Epithelial cell of esophagus (primary cell): Measurements from ENCODE around the gene RNASE7.

ENCODE experiments used
- DNase-seq: peaks from one replicate; pipeline ENCODE4 v3.0.0; 2010; ENCODE audit warnings: low read depth
- H3K4me3 ChIP-seq: 2 replicates; pipeline ENCODE4 v1.5.1; 2011; ENCODE audit warnings: mild to moderate bottlenecking, low read length, control low read depth
- TF ChIP-seq, protein P1 (sequence below): IDR thresholded peaks from 2 replicates; pipeline ENCODE4 v1.5.1; 2011; ENCODE audit warnings: low read depth, mild to moderate bottlenecking, low read length, control low read depth, inconsistent platforms; ENCODE audit not compliant: insufficient read depth; ENCODE audit errors: missing control alignments

The RNASE7 gene

DNA sequence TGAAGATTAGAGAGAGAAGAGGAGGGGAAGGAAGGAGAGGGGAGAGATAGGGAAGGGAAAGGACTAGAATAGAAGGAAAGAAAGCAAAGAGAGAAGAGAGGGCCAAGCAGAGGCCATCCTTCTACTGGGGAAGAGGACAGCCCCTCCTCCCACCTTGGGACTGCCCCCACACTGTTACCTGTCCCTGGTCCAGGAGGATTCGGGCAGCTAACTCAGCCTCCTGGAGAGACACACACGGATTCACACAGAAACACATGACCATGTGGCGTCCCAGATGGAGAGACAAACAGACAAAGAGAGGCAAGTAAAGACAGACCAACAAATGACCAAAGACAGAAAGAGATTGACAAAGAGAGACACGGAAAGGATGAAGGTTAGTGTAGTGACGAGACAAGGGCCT, 19.5 kb upstream of the RNASE7 start:
- TF ChIP-seq, protein P1, sequence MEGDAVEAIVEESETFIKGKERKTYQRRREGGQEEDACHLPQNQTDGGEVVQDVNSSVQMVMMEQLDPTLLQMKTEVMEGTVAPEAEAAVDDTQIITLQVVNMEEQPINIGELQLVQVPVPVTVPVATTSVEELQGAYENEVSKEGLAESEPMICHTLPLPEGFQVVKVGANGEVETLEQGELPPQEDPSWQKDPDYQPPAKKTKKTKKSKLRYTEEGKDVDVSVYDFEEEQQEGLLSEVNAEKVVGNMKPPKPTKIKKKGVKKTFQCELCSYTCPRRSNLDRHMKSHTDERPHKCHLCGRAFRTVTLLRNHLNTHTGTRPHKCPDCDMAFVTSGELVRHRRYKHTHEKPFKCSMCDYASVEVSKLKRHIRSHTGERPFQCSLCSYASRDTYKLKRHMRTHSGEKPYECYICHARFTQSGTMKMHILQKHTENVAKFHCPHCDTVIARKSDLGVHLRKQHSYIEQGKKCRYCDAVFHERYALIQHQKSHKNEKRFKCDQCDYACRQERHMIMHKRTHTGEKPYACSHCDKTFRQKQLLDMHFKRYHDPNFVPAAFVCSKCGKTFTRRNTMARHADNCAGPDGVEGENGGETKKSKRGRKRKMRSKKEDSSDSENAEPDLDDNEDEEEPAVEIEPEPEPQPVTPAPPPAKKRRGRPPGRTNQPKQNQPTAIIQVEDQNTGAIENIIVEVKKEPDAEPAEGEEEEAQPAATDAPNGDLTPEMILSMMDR = no peak
- H3K4me3 ChIP-seq = no peak overlapping the region
- no peak for DNase-seq

DNA sequence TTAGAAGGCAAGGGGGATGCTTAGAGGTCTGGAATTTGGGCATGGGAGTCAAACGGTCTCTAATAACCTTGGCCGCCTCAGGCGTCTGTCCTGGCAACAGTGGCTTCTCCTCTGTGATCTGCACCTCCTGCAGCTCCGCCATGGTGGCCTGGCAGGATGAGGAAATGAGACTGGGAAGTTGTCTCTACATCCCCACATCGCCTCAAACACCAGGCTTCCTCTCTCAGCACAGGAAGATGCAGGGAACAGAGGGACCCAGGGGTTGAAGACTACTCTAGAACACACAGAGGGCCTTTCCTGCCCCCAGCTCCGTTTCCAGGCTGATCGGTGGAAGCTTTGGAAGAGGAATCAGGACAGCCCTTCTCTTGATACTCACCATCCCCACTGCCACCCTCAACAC, 19.0 kb upstream of the RNASE7 start:
- H3K4me3 ChIP-seq = no peak overlapping the region

DNA sequence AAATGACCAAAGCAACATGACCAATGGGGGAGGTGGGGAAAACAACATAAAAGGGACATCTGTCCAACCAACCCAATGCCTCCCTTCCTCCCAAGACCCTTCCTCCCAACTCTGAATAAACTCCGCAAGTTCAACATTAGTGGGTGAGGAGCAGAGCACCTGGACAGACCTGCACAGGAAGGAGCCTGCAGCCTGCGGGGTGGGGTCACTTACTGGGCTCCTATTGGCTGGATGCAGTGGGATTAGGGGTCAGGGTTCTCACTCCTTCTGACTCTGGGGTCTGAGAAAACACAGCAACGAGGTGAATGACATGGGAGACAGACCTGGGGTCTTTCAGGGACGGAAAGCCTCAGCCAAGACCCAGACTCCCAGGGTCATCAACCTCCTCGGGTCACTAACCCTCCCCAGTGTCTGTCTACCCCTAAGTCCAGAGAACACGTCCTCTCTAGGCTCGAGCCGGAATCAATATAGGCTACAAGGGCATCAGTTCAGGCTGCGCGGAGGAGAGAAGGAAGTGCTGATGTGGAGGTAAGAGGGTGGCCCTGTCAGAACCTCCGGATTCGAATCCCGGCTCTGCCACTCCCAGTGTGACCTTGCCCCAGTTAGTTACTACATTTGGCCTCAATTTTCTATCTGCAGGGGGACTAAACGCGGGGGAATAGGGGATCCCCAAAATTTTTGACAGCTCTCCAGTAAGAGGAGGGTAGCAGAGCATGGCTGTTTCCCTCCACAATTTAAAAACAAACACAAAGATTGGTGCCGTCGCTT, 18.2 kb upstream of the RNASE7 start:
- TF ChIP-seq, protein P1 = no peak
- peak overlapping the region; percentile 64 for H3K4me3 ChIP-seq
- no peak for DNase-seq

More for the DNA sequence above, 19.0 kb upstream of the RNASE7 start:
- DNase-seq = no peak
- TF ChIP-seq, protein P1 = no peak

DNA sequence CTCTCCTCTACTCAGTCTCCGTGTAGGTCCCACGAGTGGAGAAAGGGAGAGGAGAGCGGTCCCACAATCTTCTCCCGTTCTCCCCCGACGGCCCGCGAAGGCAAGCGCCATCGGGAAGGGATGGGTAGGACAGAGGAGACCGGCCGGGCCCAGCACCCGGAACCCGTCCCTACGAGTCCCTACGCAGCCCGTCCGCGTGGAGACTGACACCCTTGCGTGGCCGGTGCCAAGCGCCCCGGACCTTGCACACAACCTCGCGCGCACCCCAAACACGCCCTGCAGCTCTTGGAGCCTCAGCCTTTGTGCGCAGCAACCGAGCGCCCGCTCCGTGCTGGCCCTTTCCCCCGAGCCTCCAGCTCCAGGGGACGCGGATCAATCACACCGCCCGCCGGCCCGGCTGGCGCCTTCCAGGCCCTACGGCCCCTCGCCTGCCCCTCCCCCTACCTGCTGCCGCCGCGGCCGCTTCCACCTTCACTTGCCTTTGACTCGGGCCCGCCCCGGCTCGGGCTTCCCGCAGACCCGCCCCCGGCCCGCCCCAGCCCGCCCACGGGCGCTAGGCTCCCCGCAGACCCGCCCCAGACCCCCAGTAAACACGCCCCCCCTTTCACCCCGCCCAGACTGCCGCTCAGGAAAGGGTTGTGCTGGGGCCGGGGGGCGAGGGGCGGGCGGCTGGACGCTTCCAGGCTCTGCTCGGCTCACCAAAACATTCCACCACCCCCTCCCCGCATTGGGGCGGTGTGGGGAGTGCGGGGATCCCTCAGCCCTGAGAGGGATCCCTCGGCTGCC, 17.4 kb upstream of the RNASE7 start, which contains the start of gene NDRG2:
TSS of gene NDRG2 (minus strand) at position 477 of the 786 bp plus-strand sequence. CDS start 1,746 bp downstream, outside the sequence.
- peak within 1 kb of the TSS; percentile 64 for H3K4me3 ChIP-seq
- DNase-seq = peak; percentile 37
- TF ChIP-seq, protein P1 = no peak

DNA sequence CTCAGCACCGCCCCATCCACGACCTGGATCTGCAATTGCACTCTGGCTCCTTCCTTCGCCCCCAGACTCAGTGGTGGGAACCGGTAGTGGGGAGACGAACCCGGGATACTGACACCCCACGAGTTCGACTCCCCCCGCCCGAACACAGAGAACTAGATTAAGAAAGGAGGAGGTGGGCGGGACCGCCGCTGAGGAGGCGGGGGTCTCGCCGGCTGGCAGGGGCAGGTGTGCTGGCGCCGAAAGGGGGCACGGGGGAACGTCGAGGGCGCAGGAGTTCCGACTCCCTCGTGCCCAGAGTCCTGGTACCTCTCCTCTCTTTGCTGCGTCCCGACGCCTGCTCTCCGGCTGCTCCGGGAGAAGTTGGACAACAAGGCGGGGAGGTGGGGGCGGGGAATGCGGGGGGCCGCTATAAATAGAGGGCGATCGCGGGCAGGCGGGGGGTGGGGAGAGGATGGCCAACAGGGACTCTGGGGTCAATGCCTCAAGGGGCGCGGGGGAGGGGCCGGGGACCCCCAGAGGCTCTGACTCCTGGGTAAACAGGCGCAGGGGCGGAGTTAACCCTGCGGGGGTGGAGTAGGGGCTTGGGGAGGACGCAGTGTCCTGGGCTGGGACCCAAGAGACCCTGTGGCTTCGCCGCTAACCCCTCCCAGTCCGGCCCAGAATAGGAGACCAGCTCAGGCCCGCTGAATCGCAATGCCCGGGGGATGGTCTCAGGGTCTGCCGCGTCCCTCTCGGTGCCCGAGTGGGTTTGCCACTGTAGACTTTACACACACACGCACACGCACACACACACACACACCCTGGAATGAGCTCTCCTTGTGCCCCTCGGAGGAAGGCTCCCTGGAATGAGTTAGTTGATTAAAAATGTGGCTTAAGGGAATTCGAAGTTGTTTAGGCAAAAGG, 16.5 kb upstream of the RNASE7 start:
- TF ChIP-seq, protein P1 = no peak
- no peak for DNase-seq
- peak overlapping the region; percentile 40 for H3K4me3 ChIP-seq

DNA sequence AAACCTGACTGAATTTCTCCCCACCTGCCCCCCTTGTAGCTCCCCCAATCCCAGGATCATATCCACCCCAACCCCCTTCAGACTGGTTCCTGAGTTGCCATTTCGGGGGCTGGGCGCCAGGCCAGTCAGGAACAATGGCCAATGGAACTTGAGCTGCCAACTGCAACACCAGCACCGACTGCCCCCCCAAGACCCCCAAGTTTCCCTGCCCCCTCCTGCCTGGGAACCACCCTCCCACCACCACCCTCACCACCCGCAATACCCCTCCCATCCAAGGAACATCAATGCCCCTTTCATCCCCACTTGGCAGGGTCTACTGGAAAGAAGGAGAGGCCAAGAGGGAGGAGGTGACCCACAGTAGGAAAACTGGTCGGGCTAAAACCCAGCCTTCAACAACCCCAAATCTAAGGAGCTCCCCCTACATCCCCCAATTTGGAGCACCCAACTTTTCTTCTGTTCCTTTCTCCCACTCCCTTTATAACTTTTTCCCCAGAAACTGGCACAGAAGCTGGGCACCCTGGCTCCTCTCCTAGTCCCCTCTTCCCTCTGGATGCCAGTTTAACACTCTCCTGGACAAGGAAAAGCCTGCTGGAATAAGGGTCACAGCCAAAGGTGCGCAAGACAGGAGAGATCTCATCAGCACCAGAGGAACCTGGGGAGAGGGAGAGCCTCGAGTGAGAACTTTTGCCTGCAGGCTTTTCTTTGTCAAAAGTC, 15.7 kb upstream of the RNASE7 start:
- TF ChIP-seq, protein P1 = no peak
- DNase-seq = no peak

More for the DNA sequence above, 15.7 kb upstream of the RNASE7 start:
- no peak overlapping the region for H3K4me3 ChIP-seq
